NCI-H187 treated with DMSO at 0.1 percent for 48 hours (cell line): Measurements from ENCODE around the gene GPSM3.
"Not testable (repeated sequence)": the region's sequence is repeated elsewhere in the genome, so short reads cannot be mapped to it uniquely, and the experiment has no call there.

Experiments
- DNase-seq: peaks from one replicate; lab custom pipeline; 2025; lab: John Stamatoyannopoulos, UW

GPSM3 gene

GRCh38 chr6:32202186-32202585 lies 9.7 kb upstream of the GPSM3 start:
- no peak for DNase-seq

DNA sequence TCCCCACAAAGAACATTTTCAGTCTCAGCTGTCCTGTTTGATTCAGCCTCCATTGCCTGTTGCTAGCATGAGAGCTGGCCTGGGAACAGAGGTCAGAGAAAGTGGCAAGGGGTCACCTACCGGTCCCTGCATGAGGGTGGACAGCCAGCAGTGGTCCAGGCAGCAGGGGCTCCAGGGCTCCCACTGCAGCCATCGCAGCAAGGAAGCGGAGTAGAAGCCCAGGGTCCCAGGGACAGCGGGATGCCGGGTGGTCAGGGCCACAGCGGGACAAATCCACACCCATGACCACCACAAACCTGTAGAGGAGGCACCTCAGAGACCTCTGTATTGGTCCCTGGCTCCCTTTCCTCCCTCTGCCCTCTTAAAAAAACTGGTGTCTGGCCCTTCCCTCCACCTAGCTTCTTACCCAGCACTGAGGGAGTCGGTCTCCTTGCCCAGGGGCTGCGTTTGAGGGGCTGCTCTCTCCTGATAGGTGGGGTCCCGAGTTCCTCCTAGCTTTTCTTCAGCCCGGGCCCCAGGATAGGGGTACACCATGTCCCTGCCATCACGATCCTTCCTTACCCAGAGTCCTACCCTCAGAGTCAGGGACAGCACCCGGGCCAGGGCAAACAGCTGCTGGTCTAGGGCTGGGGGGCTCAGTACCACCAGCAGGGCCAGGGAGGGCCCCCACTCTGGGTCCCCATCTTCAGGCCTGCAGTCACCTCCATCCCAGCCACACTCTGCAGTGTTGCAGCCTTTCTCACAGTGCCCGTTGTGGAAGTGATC lies 8.4 kb upstream of the GPSM3 start:
- no peak for DNase-seq

- no peak for DNase-seq
Observed at GRCh38 chr6:32198866-32199265, 6.4 kb upstream of the GPSM3 start.

- no peak for DNase-seq
Observed at GRCh38 chr6:32198345-32198696, 5.9 kb upstream of the GPSM3 start.

GRCh38 chr6:32196682-32197616 lies 4.5 kb upstream of the GPSM3 start:
- DNase-seq, result no peak

DNA sequence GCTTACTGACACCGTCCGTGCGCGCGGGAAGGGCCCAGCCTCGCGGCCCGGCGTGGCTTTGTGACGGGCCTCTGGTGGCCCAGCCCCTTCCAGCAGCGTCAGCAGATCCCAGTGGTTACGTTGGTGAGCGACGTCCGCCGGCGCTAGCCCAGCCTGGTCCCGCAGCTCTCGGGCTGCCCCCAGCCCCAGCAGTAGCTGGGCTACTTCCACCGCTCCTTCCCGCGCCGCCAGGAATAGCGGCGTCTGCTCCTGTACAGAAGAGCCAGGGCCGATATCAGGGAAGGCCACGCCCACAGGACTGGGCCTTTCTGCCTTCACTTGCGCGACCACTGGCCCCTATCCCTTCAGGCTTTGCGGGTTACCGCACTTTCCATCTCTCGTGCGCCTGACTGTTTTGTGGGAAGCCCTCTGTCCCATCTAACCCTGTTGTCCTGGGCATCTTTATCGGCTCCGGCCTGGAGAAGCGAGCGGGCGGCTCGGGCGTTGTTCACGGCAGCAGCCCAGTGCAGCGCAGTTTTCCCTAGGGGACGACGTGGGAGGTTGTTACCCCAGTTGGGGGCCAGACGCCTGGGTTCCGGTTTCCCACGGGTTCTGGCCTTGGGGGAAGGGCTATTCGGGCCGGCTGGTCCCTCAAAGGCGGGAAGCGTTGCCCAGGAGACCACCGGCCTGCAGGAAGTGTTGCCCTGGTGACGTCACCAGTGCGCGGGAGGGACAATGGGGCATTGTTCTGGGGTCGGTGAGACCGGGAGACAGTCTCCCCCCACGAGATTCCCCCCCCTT lies 3.6 kb upstream of the GPSM3 start:
- no peak for DNase-seq

GRCh38 chr6:32195652-32195901 lies 3.1 kb upstream of the GPSM3 start:
- DNase-seq, result peak; percentile 88

- no peak for DNase-seq
Observed at GRCh38 chr6:32194825-32195651, 2.6 kb upstream of the GPSM3 start.

- DNase-seq, result no peak
Observed at GRCh38 chr6:32194388-32194787, 1.9 kb upstream of the GPSM3 start.

GRCh38 chr6:32193096-32193495 lies 653 bp upstream of the GPSM3 start:
- not testable (repeated sequence) for DNase-seq

GRCh38 chr6:32191696-32192607 lies 491 bp downstream of the GPSM3 start:
- no peak for DNase-seq

- no peak for DNase-seq
Observed at GRCh38 chr6:32190911-32191677, 1.3 kb downstream of the GPSM3 start.

DNA sequence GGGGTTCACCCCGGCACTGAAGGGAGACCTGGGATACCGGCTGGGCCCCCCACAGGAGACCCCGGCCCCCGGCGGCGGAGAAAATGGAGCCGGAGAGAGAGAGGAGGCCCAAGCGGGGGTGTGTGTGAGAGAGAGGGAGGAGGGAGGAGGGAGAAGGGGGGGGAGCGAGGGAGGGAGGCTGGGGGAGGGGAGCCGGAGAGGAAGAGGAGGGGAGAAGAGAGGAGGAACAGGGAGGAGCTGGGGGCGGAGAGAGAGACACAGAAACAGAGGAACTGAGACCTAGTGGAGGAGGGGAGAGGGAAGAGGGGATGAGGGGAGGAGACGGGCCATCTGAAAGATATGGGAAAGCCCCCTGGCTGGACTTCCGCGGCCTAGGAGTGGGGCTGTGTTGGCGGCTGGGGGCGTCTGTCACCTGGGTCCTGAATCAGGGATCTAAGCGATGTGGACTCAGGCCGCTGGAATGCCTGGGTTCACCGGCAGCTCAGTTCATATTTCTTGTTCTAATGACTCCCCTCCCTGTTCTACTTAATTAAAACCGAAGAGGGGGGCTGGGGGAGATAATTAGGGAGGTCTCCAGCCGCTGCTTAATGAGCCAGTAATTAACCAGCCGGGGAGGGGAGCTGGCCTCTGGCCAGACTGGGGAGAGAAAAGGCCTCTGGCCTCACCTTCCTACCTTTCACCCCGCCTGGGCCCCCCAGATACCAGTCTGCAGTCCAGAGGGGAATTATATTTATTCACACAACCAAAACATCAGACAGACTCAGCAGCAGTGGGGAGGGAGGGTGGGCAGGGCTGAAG lies 2.2 kb downstream of the GPSM3 start, which contains the start of gene PBX2:
Gene PBX2, minus strand, starts transcription at position 149 of the 798 bp plus-strand sequence. CDS start 287 bp downstream, outside the sequence.
- peak; percentile 33 for DNase-seq

DNA sequence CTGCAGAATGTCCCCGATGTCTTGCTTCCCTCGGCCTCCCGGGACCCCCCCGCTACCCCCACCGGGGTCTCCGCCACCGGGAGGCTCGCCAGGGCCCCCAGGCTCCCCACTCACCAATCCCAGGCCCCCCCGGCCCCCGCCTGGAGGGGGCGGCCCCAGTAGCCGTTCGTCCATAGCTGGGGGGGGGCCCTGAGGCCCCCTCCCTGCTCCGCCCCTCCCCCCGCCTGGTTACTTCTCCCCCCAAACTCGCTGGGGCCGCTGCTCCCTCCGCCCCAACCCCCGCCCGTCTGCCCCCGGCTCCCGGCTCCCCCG lies 2.7 kb downstream of the GPSM3 start:
- no peak for DNase-seq

DNA sequence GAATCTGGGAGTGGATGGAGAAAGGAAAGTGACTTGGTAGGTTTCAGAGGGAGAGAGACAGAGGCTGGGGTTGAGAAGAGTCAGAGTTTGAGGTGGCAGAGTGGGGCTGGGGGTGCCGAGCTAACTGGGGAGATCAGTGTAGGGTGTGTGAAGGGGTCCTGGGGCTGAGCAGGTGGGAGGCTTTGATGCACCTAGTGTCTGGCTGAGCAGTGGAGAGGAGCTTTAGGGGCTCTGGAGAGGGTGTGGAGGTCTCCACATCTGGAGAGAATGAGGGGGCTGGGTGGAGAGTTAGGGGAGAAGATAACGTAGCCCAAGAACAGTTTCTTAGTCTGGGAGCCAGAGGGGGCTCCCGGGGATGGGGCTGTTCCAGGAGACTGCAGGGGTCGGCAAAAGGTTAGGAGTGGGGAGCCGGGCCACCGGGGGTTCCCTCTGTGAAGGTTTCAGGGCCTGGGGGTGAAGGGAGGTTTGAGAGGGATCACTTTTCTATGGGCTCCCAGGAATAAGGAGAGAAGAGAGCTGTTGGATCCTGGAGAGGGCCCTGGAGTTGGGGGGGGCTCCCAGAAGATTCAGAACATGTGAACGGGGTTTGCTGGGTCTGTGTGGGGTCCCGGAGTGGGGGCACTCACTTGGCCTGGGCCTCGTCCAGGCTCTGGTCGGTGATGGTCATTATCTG lies 3.2 kb downstream of the GPSM3 start:
- DNase-seq, result no peak

DNA sequence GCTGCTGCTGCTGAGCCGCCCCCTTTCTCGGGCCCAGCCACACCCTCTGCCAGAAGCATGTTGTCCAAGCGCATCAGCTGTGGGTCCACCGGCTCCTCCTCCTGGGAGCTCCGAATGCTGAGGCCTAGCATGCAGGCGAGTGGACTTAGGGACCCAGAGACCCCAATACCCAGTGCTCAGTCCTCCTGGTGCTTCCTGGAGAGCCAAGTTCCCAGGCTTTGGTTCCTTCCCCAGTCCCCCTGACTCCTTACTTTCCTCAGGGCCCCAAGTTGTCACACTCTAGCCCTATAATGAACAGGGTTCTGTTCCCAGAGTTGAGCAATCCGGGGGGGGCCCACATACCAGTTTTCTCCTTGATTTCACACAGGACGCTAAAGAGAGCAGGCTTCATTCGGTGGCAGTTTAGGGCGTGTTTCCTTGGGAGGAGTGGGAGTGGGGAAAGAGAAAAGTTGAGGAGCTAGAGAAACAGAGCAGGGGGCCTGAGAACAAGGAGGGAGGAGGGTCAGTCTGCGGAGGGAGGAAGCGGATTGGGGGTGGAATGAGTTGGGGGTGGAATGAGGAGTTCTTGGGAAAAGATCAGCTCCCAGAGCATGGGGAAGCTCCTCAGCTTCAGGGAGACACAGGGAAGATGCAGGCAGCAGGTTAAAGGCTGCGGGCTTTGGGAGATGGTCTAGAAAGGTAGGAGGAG lies 3.9 kb downstream of the GPSM3 start:
- DNase-seq, result no peak

DNA sequence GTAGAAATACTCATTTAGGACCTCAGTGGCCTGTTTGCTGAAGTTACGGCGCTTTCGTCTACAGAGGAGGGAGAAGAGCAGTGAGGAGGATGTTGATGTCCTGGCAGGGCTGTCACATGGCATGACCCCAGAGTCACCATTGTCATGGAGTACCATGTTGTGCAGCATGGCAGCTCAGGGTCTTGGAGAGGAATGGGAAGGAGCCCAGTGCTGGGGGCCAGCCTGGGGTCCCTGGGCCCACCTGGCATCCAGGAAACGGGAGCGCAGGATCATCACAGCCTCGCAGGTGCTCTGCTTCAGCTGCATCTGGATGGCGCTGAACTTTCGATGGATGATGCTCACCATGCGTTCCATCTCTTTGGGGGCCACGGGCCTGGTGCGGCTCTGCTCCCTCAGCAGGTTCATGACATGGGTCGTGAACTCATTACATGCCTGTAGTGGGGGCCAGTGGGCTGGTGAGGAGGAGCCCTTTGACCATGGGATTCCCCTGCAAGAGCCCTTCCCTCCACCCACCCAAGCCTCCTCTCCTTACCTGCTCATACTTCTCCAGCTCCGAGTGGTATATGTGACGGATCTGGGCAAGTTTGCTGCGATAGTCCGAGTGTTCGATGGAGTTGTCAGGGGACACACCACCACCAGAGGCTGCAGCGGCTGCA lies 4.6 kb downstream of the GPSM3 start:
- not testable (repeated sequence) for DNase-seq
